Measurements from ENCODE around the gene SLC7A11.
A peak's percentile ranks its signal among the peaks of the same experiment; 100 is the strongest.

SLC7A11 gene

DNA sequence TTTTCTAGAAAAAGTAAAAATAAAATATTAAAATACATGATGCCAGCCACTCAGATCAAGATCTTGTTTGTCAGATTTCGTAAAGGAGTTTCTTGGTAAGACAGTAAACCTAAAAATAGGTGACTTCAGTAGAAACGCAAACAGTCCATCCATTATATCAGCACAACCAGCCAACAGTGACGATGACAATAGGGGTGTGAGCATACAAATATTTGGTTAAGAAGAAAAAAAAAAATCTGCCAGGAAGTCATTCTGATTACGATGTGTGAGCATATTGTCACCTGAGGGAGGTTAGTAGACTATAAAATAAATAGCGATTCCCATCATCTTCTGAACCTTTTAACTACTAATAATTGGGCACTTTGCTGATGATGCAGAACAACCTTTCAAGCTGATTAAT lies 37.6 kb downstream of the SLC7A11 start:
- DNase-seq, result no peak

DNA sequence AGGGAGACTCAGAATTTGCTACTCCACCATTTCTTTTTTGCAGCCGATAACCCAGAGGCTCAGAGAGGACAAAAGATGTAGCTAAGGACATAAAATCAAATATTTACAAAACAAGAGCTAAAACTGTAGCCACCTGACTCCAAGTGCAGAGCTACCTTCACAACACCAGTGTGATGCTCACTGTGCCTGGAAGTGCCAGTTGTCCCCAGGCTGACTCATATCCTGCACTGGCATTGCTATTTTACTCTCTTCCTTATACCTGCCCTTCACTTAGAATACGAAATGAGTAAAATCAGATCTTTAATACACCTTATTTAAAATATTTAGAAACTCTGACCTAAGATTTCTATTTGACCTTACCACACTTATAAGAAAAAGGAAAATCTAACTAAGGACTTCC lies 39.5 kb downstream of the SLC7A11 start:
- no peak for DNase-seq

DNA sequence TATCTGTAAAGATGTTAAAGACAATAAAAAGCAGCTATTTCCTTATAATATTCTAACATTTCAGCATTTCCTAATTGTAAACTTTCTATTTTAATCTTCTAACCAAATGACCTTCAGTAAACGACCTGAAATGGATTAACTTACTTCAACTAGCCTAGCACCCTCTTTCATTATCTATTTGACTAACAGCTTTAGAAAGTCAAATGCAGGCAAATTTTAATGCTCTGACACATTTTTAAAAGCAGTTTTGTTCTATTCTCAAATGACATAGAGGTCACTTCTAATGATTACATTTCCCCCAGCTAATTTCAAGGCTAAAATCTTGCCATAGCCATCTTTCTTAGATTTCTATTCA lies 41.9 kb downstream of the SLC7A11 start:
- DNase-seq, result no peak

DNA sequence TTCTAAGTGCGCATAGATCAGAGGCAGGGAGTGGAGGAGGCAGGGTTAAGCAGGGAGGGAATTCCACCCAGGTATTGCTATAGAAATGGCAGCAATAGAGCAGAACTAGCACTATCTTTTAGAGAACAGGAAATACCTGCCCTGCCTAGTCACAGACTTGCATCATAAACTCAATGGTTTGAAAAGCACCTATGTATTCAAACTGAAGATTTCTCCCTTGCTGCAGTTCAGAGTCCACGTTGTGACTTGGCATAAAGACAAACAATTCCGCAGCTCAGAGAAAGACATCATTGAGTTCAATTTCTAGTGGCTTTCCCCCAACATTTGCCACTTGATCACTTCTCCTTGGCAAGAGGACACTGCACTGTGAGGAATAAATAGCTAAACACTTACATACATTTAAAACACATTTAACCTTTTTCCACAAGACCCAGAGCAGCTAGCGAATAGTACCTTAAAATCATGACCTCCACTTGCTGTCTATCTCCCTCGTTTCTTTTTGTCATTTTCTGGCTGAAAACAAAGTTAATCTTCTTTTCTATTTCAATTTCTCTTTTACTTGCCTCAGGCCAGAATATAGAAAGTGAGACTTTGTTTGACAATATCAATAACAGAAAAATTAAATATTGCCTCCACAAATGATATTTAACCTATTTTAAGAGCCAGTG lies 42.4 kb downstream of the SLC7A11 start:
- no peak for DNase-seq

DNA sequence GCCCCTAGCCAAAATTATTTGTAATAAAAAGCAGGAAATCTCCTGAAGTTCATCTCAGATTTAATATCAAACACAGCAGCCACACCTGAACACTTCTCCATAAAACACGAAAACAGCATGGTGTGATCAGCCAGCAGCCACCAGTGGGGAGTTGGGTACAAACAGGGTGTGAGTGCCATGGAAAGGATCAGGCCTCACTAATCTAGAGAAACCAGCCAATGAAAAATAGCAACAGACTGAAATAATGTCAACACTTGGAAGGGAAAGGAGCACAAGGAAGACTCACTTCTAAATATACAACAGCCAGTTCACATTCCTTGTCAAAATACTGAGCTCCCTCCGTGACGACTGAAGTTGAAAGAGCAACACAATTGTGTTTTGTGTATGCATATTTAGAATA lies 46.0 kb downstream of the SLC7A11 start:
- no peak for DNase-seq

GRCh38 chr4:138193963-138194362 lies 48.2 kb downstream of the SLC7A11 start:
- DNase-seq, result no peak

GRCh38 chr4:138192113-138192512 lies 50.0 kb downstream of the SLC7A11 start:
- no peak for DNase-seq

DNA sequence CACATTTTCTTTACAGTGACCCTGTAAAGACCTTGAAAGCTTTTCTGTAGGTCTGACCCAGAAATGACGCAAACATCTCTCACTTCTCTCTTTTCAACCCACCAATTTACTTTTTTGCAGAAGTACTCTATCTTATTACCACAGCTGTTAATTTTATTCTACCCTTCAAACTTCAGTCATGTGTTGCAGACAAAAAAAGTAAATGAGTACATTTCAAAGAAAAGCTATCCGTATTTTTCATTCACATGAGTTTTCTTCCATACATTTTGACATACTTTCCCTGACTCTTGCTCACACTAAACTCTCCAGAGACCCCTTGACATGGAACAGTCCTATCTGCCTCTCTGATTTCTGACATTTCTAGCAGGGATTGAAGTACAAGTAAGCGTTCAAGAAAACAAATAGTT lies 51.7 kb downstream of the SLC7A11 start:
- DNase-seq, result no peak

GRCh38 chr4:138189206-138189605 lies 52.9 kb downstream of the SLC7A11 start:
- no peak for DNase-seq

GRCh38 chr4:138188406-138189084 lies 53.6 kb downstream of the SLC7A11 start:
- DNase-seq, result no peak

DNA sequence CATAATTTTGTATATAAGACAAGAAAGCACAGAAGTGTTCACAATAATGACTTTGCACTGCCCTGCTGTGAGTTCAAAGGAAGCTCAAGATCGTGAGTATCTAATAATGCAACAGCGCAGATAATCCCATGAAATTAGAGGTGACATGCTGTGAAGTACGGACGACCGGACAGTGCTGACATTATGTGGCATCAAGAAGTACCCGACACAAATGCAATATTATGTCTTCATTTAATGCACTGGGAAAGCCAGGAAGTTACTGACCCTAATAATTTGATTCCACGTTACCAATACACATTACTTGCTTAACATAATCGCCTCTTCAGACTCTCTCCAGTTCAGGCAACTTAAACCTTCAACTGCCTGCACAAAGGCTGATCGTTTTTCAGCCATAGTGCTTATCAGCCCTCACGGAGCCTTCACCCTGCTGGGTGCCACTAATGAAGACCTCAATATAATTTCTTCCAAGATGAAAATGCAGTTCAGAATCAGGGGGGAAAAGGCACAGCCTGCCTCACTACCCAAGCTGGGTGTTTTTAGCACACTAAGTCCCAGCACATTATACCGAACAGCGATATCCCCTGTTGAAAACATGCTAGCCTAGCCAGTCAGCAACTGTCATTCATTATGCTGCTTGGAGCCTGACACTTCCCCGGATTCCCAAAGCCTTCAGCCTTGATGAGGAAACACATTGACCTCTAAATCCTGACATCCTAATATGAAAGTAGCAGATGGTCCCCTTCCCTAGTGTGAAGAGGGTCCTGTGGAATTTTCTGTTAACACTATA lies 56.1 kb downstream of the SLC7A11 start:
- DNase-seq, result no peak

- no peak for DNase-seq
Observed at GRCh38 chr4:138184886-138185285, 57.3 kb downstream of the SLC7A11 start.

DNA sequence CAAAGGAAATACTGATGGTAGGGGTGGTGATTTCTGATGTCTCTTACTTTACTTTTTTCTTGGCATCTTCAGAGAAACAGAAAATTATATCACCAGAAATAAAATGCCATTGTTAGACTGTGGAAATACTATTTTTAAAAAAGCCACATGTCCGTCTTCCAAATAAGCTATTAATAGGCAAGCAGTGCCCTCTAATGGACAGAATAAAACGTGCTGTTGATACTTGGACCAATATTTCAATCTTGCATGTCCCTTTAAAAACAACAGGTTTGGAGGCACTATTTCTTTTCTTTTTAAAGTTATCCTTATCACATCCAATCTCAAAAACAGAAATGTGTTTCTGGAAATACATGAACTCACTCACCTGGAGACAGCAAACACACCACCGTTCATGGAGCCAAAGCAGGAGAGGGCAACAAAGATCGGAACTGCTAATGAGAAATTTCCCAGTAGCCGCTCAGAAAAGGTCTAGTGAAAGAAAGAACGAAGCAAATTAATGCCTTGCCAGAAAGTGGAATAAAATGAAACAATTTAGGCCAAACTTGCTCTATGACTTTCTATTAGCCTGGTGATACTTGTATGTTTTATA lies 59.2 kb downstream of the SLC7A11 start:
- no peak for DNase-seq

DNA sequence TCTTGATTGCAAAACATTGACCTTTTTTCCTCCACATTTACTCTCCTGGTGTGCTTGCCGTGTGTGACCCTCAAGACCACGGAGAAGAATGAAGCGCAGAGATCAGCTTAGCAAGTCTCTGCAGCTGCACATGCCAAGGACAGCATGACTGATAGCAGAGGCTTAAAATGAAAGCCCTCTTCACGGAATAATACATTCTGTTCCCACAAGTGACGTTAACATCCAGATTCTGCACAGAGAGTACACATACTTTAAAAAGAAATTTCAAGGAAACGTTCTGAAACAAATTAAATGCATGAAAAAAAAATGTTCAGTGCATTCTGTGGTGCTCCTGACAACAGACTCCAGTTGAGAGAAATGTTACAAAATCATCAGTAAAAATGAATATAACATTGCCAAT lies 60.9 kb downstream of the SLC7A11 start:
- DNase-seq, result peak; percentile 43

DNA sequence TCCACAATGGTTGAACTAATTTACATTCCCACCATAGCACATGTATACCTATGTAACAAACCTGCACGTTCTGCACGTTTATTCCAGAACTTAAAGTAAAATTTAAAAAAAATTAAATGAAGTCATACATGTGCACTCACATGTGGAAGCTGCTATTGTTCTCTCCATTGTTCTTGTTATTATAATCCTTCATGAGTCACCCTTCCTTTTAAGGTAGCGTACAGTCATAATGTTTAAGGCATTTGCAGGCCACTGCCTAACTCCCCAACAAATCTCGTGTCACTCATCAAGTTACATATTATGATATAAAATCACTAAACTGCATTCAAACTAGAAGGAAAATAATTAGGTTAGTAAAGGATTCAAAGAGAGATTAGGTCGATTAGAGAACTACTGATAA lies 63.6 kb downstream of the SLC7A11 start:
- DNase-seq, result no peak

DNA sequence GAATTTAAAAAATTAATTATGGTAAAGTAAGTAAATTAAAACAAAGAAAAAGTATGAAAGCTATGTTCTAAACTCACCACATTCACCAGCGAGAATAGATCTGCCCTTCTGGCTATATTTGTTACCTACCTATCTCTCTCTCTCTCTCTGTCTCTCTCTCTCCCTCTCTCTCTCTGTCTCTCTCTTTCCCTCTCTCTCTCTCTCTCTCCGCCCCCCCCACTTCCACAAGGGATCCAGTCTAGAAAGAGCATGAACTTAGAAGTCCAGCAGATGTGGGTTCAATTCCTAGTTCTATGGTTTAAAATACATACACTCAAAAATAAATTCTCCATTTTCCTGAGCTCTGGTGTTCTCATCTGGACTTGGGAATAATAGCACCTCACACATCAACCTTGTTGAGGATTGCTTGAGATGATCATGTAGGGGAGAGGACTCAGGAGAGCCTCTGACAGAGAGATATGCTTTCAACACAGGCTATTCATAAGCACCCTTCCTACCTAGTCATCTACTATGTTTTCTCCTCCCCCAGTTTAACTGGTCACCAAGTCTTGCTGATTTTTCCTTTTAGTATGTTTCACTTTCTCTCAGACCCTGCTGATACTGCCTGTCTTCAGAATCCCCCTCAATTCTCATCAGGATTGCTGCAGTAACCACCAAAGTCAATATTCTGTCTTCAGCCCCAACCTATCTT lies 64.7 kb downstream of the SLC7A11 start:
- no peak for DNase-seq

DNA sequence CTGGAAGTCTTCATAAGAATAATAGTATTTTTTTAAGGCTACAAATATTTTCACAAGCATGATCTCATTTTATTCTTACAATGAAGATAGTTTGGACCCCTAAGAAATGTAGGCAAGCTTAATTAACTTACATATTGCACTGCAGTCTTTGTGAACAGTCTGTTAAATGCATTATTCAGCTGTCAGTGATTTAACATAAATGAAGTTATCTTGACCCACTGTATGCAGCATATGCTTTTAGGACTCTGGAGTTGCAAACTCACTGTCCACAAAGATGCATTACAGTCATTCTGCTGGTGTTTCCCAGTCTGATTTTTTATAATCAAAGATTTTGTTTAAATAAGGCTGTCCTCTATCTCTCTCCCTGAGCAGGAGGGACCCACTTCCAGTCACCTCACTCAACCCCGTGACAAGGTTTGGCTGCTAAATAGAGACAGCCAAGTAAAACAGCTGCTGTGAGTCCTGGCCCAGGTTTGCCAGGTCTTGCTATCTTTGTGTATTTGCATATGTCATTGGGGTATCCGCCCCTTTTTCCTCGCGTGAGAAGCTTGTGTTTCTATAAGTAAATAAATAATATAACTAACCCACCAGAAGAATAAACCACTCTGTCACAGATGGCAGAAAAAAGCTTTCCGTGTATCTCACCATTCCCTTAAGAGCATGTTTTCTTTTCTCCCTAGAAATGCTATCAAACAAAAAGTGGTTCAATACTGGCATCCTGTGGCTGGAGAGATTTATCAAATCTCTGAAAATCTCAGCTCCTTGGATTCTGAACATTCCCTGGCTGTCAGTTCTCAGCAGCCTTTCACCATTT lies 67.0 kb downstream of the SLC7A11 start:
- peak; percentile 36 for DNase-seq

GRCh38 chr4:138164208-138164607 lies 77.9 kb downstream of the SLC7A11 start:
- no peak for DNase-seq

- DNase-seq, result no peak
Observed at GRCh38 chr4:138163171-138163570, 79.0 kb downstream of the SLC7A11 start.

DNA sequence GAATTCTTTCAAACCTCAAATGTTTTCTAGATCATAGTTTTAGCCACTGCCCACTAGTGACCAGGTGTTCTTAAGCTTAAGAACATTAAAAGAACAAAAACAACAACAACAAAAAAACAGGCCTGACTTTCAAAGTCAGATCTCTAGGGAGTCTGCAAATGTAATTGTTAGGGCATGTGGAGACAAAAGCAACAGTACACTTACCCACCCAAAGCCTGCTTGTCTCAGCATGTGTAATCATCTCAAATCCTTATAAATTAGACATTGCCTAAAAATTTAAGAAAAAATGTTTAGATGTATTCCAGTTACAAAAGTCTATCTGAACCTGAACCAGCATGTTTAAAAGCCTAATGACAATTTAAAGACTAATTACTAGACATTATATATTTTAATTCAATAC lies 79.9 kb downstream of the SLC7A11 start:
- DNase-seq, result no peak

DNA sequence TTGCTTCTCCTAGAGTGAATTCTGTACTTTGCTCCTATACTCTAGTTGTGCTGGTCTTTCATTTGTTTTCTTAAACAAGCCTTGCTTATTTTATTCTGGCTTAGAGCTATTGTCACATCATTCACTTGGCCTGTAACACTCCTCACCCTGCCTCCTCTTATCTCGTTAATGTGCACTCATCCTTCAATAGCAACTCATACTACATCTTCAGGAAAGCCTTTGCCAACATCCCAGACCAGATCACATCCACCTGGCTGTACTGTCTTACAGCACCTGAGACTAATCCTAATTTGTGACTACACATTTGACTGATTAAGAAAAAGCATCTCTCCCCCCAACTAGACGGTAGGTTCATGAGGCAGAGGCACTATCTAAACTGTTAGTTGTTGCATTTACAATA lies 80.8 kb downstream of the SLC7A11 start:
- DNase-seq, result no peak

DNA sequence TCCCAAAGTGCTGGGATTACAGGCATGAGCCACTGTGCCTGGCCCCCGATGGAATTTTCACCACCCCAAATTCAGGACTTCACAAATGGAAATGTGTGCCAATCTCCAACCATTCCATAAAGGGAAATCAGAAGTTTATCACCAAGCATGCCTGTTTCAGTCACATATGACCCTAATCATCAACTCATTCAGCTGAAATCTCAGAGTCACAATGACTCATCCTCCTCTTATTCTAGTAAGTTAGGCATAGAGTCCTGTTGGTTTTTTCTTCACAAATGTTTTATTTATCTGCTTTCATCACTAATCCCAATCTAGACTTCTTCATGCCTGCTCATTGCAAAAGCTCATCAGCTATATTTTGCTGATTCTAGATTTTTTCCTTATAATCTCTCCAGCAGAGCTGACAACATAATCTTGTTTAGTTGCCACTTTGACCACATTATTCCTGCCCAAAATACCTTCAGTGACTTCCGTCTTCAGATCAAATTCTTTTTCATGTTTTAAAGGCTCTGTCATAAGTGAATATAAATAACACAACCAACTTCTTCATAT lies 83.3 kb downstream of the SLC7A11 start:
- no peak for DNase-seq

Data from left hindlimb (tissue), 1 donor.